HFFc6 (cell line): ENCODE measurements around the gene ATXN7L1. TPM values are rescaled to one million over a fixed set of nuclear protein-coding genes. Genes with fewer than 3 reads are reported as not detected.

Source experiments
- DNase-seq: peaks from one replicate; pipeline ENCODE4 v3.0.0-alpha.2; 2018
- H3K27ac Mint-ChIP-seq: 2 replicates; pipeline ENCODE4 v1.8.0; 2020; ENCODE audit warnings: mild to moderate bottlenecking, mixed read lengths
- H3K27me3 Mint-ChIP-seq: 2 replicates; pipeline ENCODE4 v1.8.0; 2021; ENCODE audit warnings: mild to moderate bottlenecking, moderate library complexity, mixed read lengths; ENCODE audit not compliant: insufficient read depth
- H3K36me3 Mint-ChIP-seq: 2 replicates; pipeline ENCODE4 v1.8.0; 2021; ENCODE audit warnings: low read depth, mixed read lengths
- H3K4me1 Mint-ChIP-seq: 2 replicates; pipeline ENCODE4 v1.8.0; 2020; ENCODE audit warnings: low read depth, mixed read lengths
- H3K4me3 Mint-ChIP-seq: 2 replicates; pipeline ENCODE4 v1.8.0; 2020; ENCODE audit warnings: mild to moderate bottlenecking, moderate library complexity, mixed read lengths
- H3K9me3 Mint-ChIP-seq: 2 replicates; pipeline ENCODE4 v1.8.0; 2020; ENCODE audit warnings: mild to moderate bottlenecking, mixed read lengths
- CTCF ChIP-seq: fragments of 200-600 bp; sonication (generic); IDR thresholded peaks from 2 replicates; pipeline ENCODE4 v1.5.0; 2021; ENCODE audit warnings: antibody characterized with exemption, mild to moderate bottlenecking
- total RNA-seq, 6 experiments: library from RNA; stranded (reverse); fragmentation: NEBNext Ultra II Directional; extraction: Animal tissue kit (Norgen Biotek cat#: 25700); gene quantifications; 2 replicates in 1 of 6; 3 replicates in 5 of 6; pipeline ENCODE4 v1.2.3, GENCODE V29; 2021

ATXN7L1 gene
- total RNA-seq, 6 experiments from 2014 or later: 8.4 to 11.4 (median 9.8) TPM

DNA sequence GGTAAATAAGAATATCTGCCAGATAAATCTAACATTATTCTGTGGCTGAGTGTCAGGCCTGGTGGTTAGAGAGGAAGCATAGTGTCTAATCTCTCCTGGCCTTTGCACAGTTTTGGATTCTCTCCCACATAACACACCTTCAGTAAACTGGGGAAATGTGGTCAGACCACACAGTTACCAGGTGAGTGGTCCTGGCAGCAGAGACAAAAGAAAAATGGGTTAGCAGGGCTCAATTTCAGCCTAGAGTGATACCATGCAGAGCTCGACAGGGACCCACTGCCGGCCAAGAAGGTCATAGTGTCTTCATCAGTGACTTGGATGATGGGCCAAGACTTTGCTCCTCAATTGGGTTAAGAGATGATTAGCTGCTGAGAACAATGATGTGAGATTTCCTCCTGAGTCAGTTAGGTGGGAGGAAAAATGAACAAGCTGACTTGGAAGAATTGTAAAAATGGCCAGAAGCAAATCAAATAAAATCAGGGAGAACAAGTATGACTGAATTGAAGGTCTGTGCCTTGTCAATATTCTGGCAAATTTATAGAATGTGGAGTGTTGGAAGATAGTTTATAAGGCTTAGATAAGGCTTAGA, 225.9 kb downstream of the ATXN7L1 start:
- Mint-ChIP-seq H3K27me3 (no peaks in the 10 kb centered on the region; the same call in 1 of the 2 replicates), H3K4me1 (peaks cover 26% of the 10 kb centered on the region), H3K4me3 (no peak overlapping the region), H3K27ac (no peak overlapping the region), H3K36me3 (peaks cover 6% of the 10 kb centered on the region; the same call in 1 of the 2 replicates), H3K9me3 (no peaks in the 10 kb centered on the region)
- no peak for TF ChIP-seq CTCF
- DNase-seq: no peak

DNA sequence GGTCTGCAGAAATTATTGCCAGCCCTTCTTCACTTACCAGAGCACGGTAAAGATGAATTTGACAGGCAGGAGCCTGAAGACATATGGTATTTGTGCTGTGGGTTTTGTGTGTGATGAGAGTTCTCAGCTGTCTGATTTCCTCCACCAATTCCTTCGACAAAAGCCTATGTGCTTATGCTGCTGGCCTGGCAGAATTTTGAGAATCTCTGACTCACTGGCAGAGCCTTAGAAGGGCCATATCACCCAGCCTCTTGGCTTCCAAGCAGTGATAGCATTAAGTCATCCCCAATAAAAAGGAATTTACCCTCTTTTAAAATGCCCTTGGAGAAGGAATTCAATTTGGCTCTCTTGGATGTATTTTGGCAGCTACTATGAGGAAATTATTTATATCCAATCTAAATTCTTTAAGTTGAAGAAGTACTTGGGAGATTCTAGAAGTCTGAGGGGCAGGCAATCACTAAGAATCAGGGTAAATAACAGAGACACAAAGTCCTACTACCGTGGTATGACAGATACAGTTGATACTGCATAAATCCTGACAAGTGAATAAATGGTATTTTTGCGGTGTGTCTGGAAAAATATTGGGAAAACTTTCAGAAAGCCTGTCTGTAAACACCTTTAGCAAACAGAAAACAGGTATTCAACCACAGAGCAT, 226.5 kb downstream of the ATXN7L1 start:
- no peak for TF ChIP-seq CTCF
- no peaks in the 10 kb centered on the region; the same call in 1 of the 2 replicates for H3K27me3 Mint-ChIP-seq
- H3K4me3 Mint-ChIP-seq: no peak overlapping the region
- H3K36me3 Mint-ChIP-seq: peaks cover 6% of the 10 kb centered on the region; the same call in 1 of the 2 replicates
- DNase-seq: peak; percentile 60
- no peaks in the 10 kb centered on the region for H3K9me3 Mint-ChIP-seq
- H3K27ac Mint-ChIP-seq: peak overlapping the region; percentile 10; the same call in 1 of the 2 replicates
- H3K4me1 Mint-ChIP-seq: peaks cover 26% of the 10 kb centered on the region

- Mint-ChIP-seq H3K4me1 (peaks cover 26% of the 10 kb centered on the region), H3K27ac (no peak overlapping the region), H3K9me3 (no peaks in the 10 kb centered on the region), H3K27me3 (no peaks in the 10 kb centered on the region; the same call in 1 of the 2 replicates), H3K36me3 (peaks cover 6% of the 10 kb centered on the region; the same call in 1 of the 2 replicates), H3K4me3 (no peak overlapping the region)
- no peak for DNase-seq
- no peak for TF ChIP-seq CTCF
Observed at GRCh38 chr7:105648561-105649401, 227.6 kb downstream of the ATXN7L1 start.

DNA sequence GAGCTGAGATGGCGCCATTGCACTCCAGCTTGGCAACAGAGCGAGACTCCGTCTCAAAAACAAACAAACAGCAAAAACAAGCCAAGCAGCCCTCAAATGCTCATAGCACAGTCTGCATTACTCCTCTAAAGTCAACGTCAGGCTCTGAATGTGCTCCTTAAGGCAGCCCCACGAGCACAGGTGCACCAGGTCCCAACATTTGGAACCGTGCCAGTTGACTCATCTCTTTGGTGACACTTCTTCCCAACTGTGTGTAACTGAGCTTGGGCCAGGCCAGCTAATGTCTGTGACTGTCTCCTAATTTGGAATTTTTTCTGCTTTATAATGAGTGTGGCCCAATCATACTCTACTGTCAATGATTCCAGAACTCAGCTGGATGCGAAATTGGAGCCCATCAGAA, 228.8 kb downstream of the ATXN7L1 start:
- H3K4me3 Mint-ChIP-seq: no peak overlapping the region
- no peak for DNase-seq
- peaks cover 6% of the 10 kb centered on the region; the same call in 1 of the 2 replicates for H3K36me3 Mint-ChIP-seq
- H3K4me1 Mint-ChIP-seq: peaks cover 26% of the 10 kb centered on the region
- no peaks in the 10 kb centered on the region for H3K9me3 Mint-ChIP-seq
- TF ChIP-seq CTCF: no peak
- no peaks in the 10 kb centered on the region; the same call in 1 of the 2 replicates for H3K27me3 Mint-ChIP-seq
- H3K27ac Mint-ChIP-seq: no peak overlapping the region

GRCh38 chr7:105644937-105645336, 231.5 kb downstream of the ATXN7L1 start:
- no peak overlapping the region for H3K27ac Mint-ChIP-seq
- H3K36me3 Mint-ChIP-seq: peaks cover 6% of the 10 kb centered on the region; the same call in 1 of the 2 replicates
- no peak overlapping the region for H3K4me3 Mint-ChIP-seq
- peaks cover 18% of the 10 kb centered on the region for H3K4me1 Mint-ChIP-seq
- no peaks in the 10 kb centered on the region for H3K9me3 Mint-ChIP-seq
- no peaks in the 10 kb centered on the region; the same call in 1 of the 2 replicates for H3K27me3 Mint-ChIP-seq
- no peak for TF ChIP-seq CTCF
- DNase-seq: no peak
